Activated naive CD4-positive, alpha-beta T cell treated with anti-CD3 and anti-CD28 coated beads, Interleukin-2, amount 50 U/mL, for 24 hours (primary cell): ENCODE results near the gene CYP27C1.

Source experiments
- H3K27ac Mint-ChIP-seq: one replicate; pipeline ENCODE4 v1.8.0; 2021; ENCODE audit warnings: mild to moderate bottlenecking, mixed read lengths
- H3K27me3 Mint-ChIP-seq: one replicate; pipeline ENCODE4 v1.8.0; 2021; ENCODE audit warnings: mixed read lengths
- H3K36me3 Mint-ChIP-seq: one replicate; pipeline ENCODE4 v1.8.0; 2021; ENCODE audit warnings: mixed read lengths
- H3K4me1 Mint-ChIP-seq: one replicate; pipeline ENCODE4 v1.8.0; 2021; ENCODE audit warnings: mixed read lengths
- H3K4me3 Mint-ChIP-seq: one replicate; pipeline ENCODE4 v1.8.0; 2021; ENCODE audit warnings: mild to moderate bottlenecking, mixed read lengths
- H3K9me3 Mint-ChIP-seq: one replicate; pipeline ENCODE4 v1.8.0; 2021; ENCODE audit warnings: mixed read lengths

The CYP27C1 gene

GRCh38 chr2:127205218-127206125 is 14.6 kb downstream of the CYP27C1 start:
- H3K27me3 Mint-ChIP-seq, result peaks cover 16% of the 10 kb centered on the region
- H3K9me3 Mint-ChIP-seq, result no peaks in the 10 kb centered on the region
- no peaks in the 10 kb centered on the region for H3K36me3 Mint-ChIP-seq

GRCh38 chr2:127201452-127201851 is 18.6 kb downstream of the CYP27C1 start:
- H3K36me3 Mint-ChIP-seq, result no peaks in the 10 kb centered on the region
- peaks cover 6% of the 10 kb centered on the region for H3K27me3 Mint-ChIP-seq
- peaks cover 4% of the 10 kb centered on the region for H3K4me1 Mint-ChIP-seq
- H3K27ac Mint-ChIP-seq, result no peak overlapping the region
- H3K9me3 Mint-ChIP-seq, result no peaks in the 10 kb centered on the region
- H3K4me3 Mint-ChIP-seq, result no peak overlapping the region

More at GRCh38 chr2:127205218-127206125, 14.6 kb downstream of the CYP27C1 start:
- no peak overlapping the region for H3K27ac Mint-ChIP-seq
- H3K4me3 Mint-ChIP-seq, result no peak overlapping the region
- no peaks in the 10 kb centered on the region for H3K4me1 Mint-ChIP-seq

- no peak overlapping the region for H3K27ac Mint-ChIP-seq
- H3K36me3 Mint-ChIP-seq, result no peaks in the 10 kb centered on the region
- H3K27me3 Mint-ChIP-seq, result peaks cover 4% of the 10 kb centered on the region
- H3K4me3 Mint-ChIP-seq, result no peak overlapping the region
- no peaks in the 10 kb centered on the region for H3K9me3 Mint-ChIP-seq
- peaks cover 4% of the 10 kb centered on the region for H3K4me1 Mint-ChIP-seq
Measured at GRCh38 chr2:127200962-127201361, 19.1 kb downstream of the CYP27C1 start.

GRCh38 chr2:127199223-127199622 is 20.9 kb downstream of the CYP27C1 start:
- H3K4me1 Mint-ChIP-seq, result peaks cover 4% of the 10 kb centered on the region
- H3K27me3 Mint-ChIP-seq, result no peaks in the 10 kb centered on the region
- H3K9me3 Mint-ChIP-seq, result no peaks in the 10 kb centered on the region
- no peaks in the 10 kb centered on the region for H3K36me3 Mint-ChIP-seq
- no peak overlapping the region for H3K4me3 Mint-ChIP-seq
- H3K27ac Mint-ChIP-seq, result no peak overlapping the region

DNA sequence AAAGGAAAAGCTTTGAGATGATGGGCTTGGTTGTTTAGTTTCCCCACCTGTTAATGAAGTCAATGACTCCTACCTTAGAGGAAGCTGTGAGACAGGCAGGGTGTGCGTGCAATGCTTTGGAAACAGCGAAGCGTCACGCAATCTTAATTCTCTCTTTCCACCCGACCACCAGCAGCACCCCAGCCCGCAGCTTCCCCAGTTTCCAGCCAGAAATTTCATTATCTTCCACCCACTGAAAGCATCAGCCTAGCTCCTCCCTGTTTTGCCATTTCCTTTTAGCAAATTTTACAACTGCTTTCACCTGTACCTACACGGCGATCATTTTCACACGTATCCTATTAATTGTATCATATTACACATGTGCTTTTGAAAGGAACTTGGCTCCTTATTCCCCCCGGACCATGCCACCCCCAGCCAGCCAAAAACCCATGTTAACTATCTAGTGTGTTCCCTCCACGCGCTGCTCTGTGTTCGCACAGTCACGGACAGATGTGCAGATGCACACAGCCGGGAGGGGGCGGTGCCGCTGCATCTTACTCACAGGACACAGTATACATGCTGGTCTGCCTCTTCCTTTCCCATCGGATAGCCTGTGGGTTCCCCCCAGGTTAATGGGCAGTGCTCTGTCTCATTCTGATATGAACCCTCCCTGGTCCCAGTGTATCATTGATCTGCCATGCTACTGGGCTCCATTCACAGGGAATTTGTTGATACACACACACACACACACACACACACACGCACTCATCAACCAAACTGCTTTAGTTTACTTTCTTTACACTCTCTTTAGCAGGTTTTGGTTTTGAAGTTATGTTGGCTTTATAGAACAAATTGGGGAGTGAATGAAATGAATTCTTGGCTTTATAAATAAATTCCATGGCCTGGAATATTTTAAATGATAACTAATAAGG is 22.4 kb downstream of the CYP27C1 start:
- no peaks in the 10 kb centered on the region for H3K36me3 Mint-ChIP-seq
- H3K4me1 Mint-ChIP-seq, result peaks cover 4% of the 10 kb centered on the region
- peak overlapping the region; percentile 25 for H3K27ac Mint-ChIP-seq
- no peaks in the 10 kb centered on the region for H3K9me3 Mint-ChIP-seq
- no peaks in the 10 kb centered on the region for H3K27me3 Mint-ChIP-seq
- peak overlapping the region; percentile 78 for H3K4me3 Mint-ChIP-seq

DNA sequence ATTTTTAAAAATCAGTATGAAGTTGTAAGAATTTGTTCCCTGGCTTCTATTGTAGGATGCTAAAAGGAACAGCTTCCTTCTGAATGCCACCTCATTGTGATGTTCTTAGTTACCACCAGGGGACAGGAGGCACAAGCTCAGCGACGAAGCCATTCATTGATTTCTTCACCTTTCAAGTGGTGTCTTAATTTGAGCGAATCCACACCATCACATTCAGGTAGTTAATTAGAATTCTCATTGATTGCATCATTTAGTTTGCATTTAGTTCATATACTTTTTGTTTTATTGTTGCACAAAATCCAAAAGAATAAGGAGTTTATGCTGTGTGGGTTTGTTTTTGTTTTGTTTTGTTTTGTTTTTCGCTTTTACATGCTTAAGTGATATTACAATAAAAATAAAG is 23.1 kb downstream of the CYP27C1 start:
- H3K36me3 Mint-ChIP-seq, result no peaks in the 10 kb centered on the region
- H3K4me1 Mint-ChIP-seq, result peaks cover 4% of the 10 kb centered on the region
- no peaks in the 10 kb centered on the region for H3K27me3 Mint-ChIP-seq
- H3K9me3 Mint-ChIP-seq, result no peaks in the 10 kb centered on the region
- H3K4me3 Mint-ChIP-seq, result no peak overlapping the region
- no peak overlapping the region for H3K27ac Mint-ChIP-seq

- Mint-ChIP-seq H3K27ac (no peak overlapping the region), H3K4me1 (peaks cover 4% of the 10 kb centered on the region), H3K9me3 (no peaks in the 10 kb centered on the region), H3K27me3 (no peaks in the 10 kb centered on the region), H3K4me3 (no peak overlapping the region), H3K36me3 (no peaks in the 10 kb centered on the region)
Measured at GRCh38 chr2:127196549-127196948, 23.6 kb downstream of the CYP27C1 start.

DNA sequence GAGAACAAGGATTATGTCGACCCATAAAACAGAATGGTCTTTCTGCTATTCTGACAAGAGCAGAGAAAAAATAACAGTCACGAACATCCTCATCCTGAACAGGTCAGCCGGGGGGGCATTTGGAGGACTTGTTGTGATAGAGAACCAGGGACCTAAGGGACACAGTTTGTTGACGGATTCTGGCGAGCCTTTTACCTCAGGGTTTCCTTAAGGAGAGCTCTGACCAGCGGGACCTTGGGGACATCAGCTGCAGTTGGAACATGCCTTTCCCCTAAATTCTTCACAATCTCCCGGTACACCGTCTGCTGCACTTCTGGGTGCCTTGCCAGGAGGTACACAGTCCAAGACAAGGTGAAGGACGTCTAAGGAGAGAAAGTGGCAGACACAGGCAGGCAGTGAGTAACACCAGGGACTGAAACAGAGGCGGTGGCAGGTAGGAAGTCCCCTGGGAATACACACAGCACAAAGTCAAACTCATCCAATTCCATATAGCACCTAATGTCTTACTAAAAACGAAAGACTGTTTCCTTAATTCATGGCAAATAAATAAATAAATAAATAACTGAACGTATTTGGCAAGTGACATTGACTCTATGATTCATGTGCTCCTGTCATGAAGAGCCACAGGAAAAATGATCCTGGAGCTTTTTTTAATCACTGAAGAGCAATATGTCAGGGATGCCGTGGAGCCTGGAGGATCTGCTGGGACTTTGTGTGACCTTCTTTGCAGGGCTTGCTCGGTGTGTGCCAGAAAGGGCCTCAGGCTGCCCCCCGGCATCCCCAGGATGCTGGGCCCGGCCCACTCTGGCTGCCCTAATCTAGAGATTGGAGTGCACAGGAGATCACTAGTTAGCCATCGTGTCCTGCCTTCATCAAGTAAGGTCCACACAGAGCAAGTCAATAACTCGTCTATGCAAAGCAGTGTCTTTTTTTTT is 24.7 kb downstream of the CYP27C1 start:
- Mint-ChIP-seq H3K4me3 (no peak overlapping the region), H3K36me3 (no peaks in the 10 kb centered on the region), H3K4me1 (peaks cover 4% of the 10 kb centered on the region), H3K27ac (no peak overlapping the region), H3K27me3 (no peaks in the 10 kb centered on the region), H3K9me3 (no peaks in the 10 kb centered on the region)

DNA sequence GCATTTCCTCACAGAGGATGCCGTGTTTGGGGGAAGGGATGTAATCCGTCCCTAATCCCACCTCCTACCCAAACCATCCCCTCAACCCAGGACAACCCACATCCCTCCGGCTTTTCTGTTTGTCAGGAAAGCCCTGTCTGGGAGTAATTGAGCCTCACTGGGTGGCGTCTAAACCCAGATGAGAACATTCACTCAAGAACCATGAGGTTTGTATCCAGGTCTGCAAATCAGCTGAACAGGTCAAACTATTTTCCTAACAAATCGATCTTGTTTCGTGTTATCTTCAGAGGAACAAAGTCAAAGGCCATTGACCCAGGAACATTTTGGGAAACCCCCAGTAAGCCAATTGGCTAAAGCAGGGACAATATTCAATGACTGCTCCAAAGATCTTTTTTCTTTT is 25.7 kb downstream of the CYP27C1 start:
- Mint-ChIP-seq H3K36me3 (peaks cover 2% of the 10 kb centered on the region), H3K4me1 (peaks cover 4% of the 10 kb centered on the region), H3K27me3 (no peaks in the 10 kb centered on the region), H3K27ac (no peak overlapping the region), H3K9me3 (peaks cover 4% of the 10 kb centered on the region), H3K4me3 (no peak overlapping the region)

DNA sequence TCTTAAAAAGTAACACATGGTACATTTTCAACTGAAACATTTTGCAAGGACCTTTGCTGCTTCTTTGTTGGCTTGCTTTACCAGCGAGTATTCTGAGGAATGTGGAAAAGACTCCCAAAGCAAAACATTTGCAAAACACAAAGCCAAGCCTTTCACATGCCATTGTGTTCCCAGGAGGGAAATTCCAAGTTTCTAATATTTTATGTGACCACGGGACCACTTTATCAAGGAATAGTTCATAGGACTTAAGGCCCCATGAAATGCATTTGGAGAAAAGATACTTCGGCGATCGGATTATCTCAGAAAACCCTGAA is 26.2 kb downstream of the CYP27C1 start:
- no peak overlapping the region for H3K27ac Mint-ChIP-seq
- H3K4me1 Mint-ChIP-seq, result peaks cover 4% of the 10 kb centered on the region
- H3K36me3 Mint-ChIP-seq, result peaks cover 2% of the 10 kb centered on the region
- H3K4me3 Mint-ChIP-seq, result no peak overlapping the region
- H3K9me3 Mint-ChIP-seq, result peaks cover 4% of the 10 kb centered on the region
- no peaks in the 10 kb centered on the region for H3K27me3 Mint-ChIP-seq

DNA sequence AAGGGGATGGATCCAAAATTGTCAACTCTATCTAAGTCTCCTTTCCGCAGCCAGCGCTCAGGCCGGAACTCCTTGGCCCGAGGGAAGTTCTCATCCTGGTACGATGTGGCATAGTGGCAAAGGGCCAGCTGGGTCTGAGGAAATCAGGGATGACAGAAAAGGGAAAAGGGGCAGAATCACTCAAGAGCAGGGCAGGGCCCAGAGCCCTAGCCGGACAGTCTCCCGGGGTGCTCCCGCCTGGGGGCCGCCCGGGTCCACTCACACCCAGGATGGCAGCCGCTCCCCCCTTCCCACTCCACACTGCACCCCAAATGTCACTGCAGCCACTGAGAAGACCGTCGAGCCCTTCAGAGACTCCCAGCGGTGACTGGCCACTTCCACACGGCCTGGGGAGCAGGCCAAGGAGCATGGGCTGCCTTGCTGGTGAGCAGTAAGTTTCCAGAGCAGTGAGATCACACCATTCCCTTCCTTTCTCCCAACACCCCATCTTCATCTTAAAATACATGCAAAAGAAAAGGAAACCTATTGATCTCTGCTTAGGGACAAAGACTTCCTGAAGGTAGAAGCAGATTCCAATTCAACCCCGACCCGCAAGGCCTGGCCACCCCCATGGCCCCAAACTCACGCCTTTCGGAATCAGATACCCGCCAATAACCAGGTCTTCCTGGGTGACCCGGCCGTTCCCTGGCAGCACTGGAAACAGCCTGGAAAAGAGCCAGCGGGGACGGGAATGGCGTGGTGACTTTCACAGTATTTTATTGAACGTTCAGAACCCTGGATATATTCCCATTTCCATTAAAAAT is 26.7 kb downstream of the CYP27C1 start:
- peak overlapping the region; percentile 55 for H3K27ac Mint-ChIP-seq
- H3K4me3 Mint-ChIP-seq, result no peak overlapping the region
- peaks cover 2% of the 10 kb centered on the region for H3K36me3 Mint-ChIP-seq
- H3K27me3 Mint-ChIP-seq, result peaks cover 2% of the 10 kb centered on the region
- peaks cover 4% of the 10 kb centered on the region for H3K4me1 Mint-ChIP-seq
- peaks cover 4% of the 10 kb centered on the region for H3K9me3 Mint-ChIP-seq

DNA sequence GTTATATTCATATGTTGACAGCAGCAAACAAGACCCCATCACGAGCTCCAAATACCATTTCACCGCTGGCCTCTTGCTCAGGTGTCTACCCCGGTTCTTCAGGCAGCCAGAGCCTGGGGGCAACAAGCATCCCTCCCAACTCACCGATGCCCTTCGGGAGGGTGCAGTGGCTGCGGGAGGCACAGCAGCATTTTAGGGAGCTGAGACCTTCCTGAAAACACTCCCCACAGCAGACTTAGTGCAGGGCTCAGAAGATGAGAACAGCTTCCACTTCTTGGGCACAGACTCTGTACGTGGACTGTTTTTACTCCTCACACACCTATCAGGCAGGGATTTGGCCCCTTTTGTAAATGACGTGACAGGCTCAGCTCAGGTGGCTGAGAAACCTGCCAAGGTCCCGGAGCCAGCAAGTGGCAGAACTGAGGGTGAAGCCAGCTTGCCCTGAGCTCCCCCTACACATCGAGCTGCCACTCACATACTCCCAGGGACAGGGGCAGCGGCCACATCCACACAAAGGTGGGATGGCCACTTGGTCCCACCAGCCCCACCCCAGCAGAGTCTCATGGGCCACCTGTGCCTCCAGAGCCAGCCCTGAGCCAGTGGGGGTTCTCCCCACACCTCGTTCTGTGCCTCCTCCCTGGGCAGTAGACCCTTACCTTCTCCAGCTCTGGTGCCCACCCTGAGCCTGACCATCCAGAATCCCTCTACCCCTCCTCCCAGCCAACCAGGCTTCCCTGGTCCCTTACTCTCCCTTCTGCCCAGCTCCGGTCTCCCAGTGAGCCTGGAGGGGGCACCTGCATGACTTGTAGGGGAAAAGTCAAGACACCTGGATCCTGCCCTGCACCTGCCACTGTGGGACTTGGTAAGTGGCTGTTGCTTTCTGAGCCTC is 28.5 kb downstream of the CYP27C1 start:
- H3K4me3 Mint-ChIP-seq, result no peak overlapping the region
- H3K27me3 Mint-ChIP-seq, result peaks cover 7% of the 10 kb centered on the region
- peaks cover 2% of the 10 kb centered on the region for H3K36me3 Mint-ChIP-seq

DNA sequence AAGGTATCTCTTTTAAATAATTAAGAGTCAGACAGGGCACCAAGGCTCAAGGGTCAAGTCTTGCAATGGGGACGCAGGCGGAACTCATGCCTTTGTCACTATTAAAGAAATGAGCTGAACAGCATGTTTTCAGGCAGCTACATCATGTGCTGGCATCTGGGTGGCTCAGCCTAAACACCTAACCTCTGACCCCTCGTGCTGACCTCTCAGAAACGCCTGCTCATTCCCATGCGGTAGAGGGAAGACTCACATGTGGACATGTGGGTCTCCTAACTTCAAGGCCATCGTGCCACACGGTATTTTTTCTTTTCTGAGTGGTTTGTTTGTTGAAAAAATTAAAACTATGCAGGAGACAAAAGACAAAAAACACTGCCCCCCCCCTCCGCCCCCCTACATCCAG is 31.3 kb downstream of the CYP27C1 start:
- no peak overlapping the region for H3K4me3 Mint-ChIP-seq
- peaks cover 7% of the 10 kb centered on the region for H3K27me3 Mint-ChIP-seq
- peaks cover 2% of the 10 kb centered on the region for H3K36me3 Mint-ChIP-seq
- peaks cover 4% of the 10 kb centered on the region for H3K9me3 Mint-ChIP-seq
- peaks cover 11% of the 10 kb centered on the region for H3K4me1 Mint-ChIP-seq
- no peak overlapping the region for H3K27ac Mint-ChIP-seq

More for the DNA sequence above, 28.5 kb downstream of the CYP27C1 start:
- Mint-ChIP-seq H3K27ac (no peak overlapping the region), H3K9me3 (peaks cover 4% of the 10 kb centered on the region), H3K4me1 (no peaks in the 10 kb centered on the region)

- H3K36me3 Mint-ChIP-seq, result peaks cover 2% of the 10 kb centered on the region
- peaks cover 11% of the 10 kb centered on the region for H3K4me1 Mint-ChIP-seq
- no peak overlapping the region for H3K27ac Mint-ChIP-seq
- peaks cover 4% of the 10 kb centered on the region for H3K9me3 Mint-ChIP-seq
- no peak overlapping the region for H3K4me3 Mint-ChIP-seq
- H3K27me3 Mint-ChIP-seq, result peaks cover 7% of the 10 kb centered on the region
Measured at GRCh38 chr2:127187831-127188230, 32.3 kb downstream of the CYP27C1 start.
